Liver (tissue), 9 donors: ENCODE data around the gene COL24A1. TPM values are rescaled to one million over a fixed set of nuclear protein-coding genes. Genes with fewer than 3 reads are reported as not detected.
"Not testable (repeated sequence)": the region's sequence is repeated elsewhere in the genome, so short reads cannot be mapped to it uniquely, and the experiment has no call there.

Experiments
- DNase-seq: peaks from one replicate; pipeline ENCODE4 v3.0.0-alpha.2; 2017; ENCODE audit warnings: low spot score
- H3K27ac ChIP-seq, 2 donors: one replicate each; pipeline ENCODE4 v1.7.0; 2013; ENCODE audit warnings: inconsistent platforms in 2 of 2, low read length in 2 of 2, control low read depth in 1 of 2, low read depth in 1 of 2, mild to moderate bottlenecking in 1 of 2
- H3K27me3 ChIP-seq, 4 donors: one replicate each; pipeline versions ENCODE4 v1.6.1 to v1.7.0; 2013; ENCODE audit warnings: low read length in 3 of 4, inconsistent platforms in 1 of 4, mild to moderate bottlenecking in 1 of 4, moderate library complexity in 1 of 4; ENCODE audit not compliant: control insufficient read depth in 4 of 4, insufficient read depth in 4 of 4
- H3K36me3 ChIP-seq, 4 donors: one replicate each; pipeline versions ENCODE4 v1.6.1 to v1.7.0; 2013; ENCODE audit warnings: low read length in 3 of 4, mild to moderate bottlenecking in 3 of 4, low read depth in 1 of 4, moderate library complexity in 1 of 4; ENCODE audit not compliant: control insufficient read depth in 4 of 4, insufficient read depth in 3 of 4
- H3K4me1 ChIP-seq, 4 donors: one replicate each; pipeline versions ENCODE4 v1.6.1 to v1.7.0; 2013; ENCODE audit warnings: low read length in 3 of 4, mild to moderate bottlenecking in 3 of 4, moderate library complexity in 1 of 4; ENCODE audit not compliant: control insufficient read depth in 4 of 4, insufficient read depth in 4 of 4
- H3K4me3 ChIP-seq, 3 donors: one replicate each; pipeline versions ENCODE4 v1.6.1 to v1.7.0; 2013; ENCODE audit warnings: low read length in 3 of 3, control low read depth in 1 of 3, low read depth in 1 of 3, mild to moderate bottlenecking in 1 of 3
- H3K9ac ChIP-seq, 2 donors: one replicate each; pipeline ENCODE4 v1.7.0; 2013; ENCODE audit warnings: low read length in 2 of 2, mild to moderate bottlenecking in 2 of 2, moderate library complexity in 2 of 2, control low read depth in 1 of 2, low read depth in 1 of 2
- H3K9me3 ChIP-seq, 4 donors: one replicate each; pipeline versions ENCODE4 v1.6.1 to v1.7.0; 2013; ENCODE audit warnings: low read length in 3 of 4; ENCODE audit not compliant: control insufficient read depth in 4 of 4
- ATF3 ChIP-seq: IDR thresholded peaks from 2 replicates; pipeline ENCODE4 v1.6.1; 2016; ENCODE audit warnings: antibody characterized with exemption
- EGR1 ChIP-seq, 2 donors: IDR thresholded peaks; 2 replicates each; pipeline ENCODE4 v1.6.1; 2016 to 2018; ENCODE audit warnings: antibody characterized with exemption in 2 of 2, low read depth in 2 of 2
- FOXA1 ChIP-seq: IDR thresholded peaks from 2 replicates; pipeline ENCODE4 v1.6.1; 2016; ENCODE audit warnings: antibody characterized with exemption
- FOXA2 ChIP-seq: IDR thresholded peaks from 2 replicates; pipeline ENCODE4 v1.6.1; 2016; ENCODE audit warnings: antibody characterized with exemption
- GABPA ChIP-seq, 2 donors: IDR thresholded peaks in 1 of 2; conservative IDR thresholded peaks in 1 of 2; 2 replicates each; pipeline ENCODE4 v1.6.1; 2016; ENCODE audit warnings: antibody characterized with exemption in 2 of 2, mild to moderate bottlenecking in 1 of 2, moderate library complexity in 1 of 2
- HNF4A ChIP-seq, 2 donors: conservative IDR thresholded peaks; 2 replicates each; pipeline ENCODE4 v1.6.1; 2016; ENCODE audit warnings: antibody characterized with exemption in 2 of 2, mild to moderate bottlenecking in 2 of 2
- HNF4G ChIP-seq: IDR thresholded peaks from 2 replicates; pipeline ENCODE4 v1.6.1; 2016; ENCODE audit warnings: antibody characterized with exemption
- JUND ChIP-seq, 2 donors: IDR thresholded peaks; 2 replicates each; pipeline ENCODE4 v1.6.1; 2016; ENCODE audit warnings: antibody characterized with exemption in 2 of 2
- MAX ChIP-seq: IDR thresholded peaks from 2 replicates; pipeline ENCODE4 v1.6.1; 2016; ENCODE audit warnings: antibody characterized with exemption
- NR2F2 ChIP-seq: IDR thresholded peaks from 2 replicates; pipeline ENCODE4 v1.6.1; 2016; ENCODE audit warnings: antibody characterized with exemption
- RAD21 ChIP-seq, 2 donors: IDR thresholded peaks; 2 replicates each; pipeline ENCODE4 v1.6.1; 2016; ENCODE audit warnings: antibody characterized with exemption in 2 of 2, mild to moderate bottlenecking in 2 of 2
- REST ChIP-seq: IDR thresholded peaks from 2 replicates; pipeline ENCODE4 v1.6.1; 2016; ENCODE audit warnings: antibody characterized with exemption, mild to moderate bottlenecking
- RXRA ChIP-seq, 2 donors: IDR thresholded peaks; 2 replicates each; pipeline ENCODE4 v1.6.1; 2017 to 2018; ENCODE audit warnings: antibody characterized with exemption in 2 of 2, mild to moderate bottlenecking in 1 of 2
- SP1 ChIP-seq: IDR thresholded peaks from 2 replicates; pipeline ENCODE4 v1.6.1; 2018; ENCODE audit warnings: antibody characterized with exemption, mild to moderate bottlenecking
- TAF1 ChIP-seq: conservative IDR thresholded peaks from 2 replicates; pipeline ENCODE4 v1.6.1; 2016; ENCODE audit warnings: antibody characterized with exemption, mild to moderate bottlenecking
- ZBTB33 ChIP-seq: IDR thresholded peaks from 2 replicates; pipeline ENCODE4 v1.6.1; 2016; ENCODE audit warnings: antibody characterized with exemption
- WGBS: extraction: QIAGEN DNeasy Blood & Tissue Kit; methylation state at CpG from one replicate; pipeline ENCODE4 v1.1.7; 2013; 5-methylcytosine and 5-hydroxymethylcytosine counted together
- polyA plus RNA-seq, 2 donors: library from polyadenylated mRNA; stranded (reverse) in 1 of 2; unstranded in 1 of 2; fragments of 200-250 nt in 1 of 2; fragments of >200 nt in 1 of 2; fragmentation: Nextera tagmentation in 1 of 2; extraction: Ambion mirVana in 1 of 2; gene quantifications; one replicate each; pipeline versions ENCODE4 v1.2.1 to v1.2.3, GENCODE V29; 2013 to 2015
- total RNA-seq, 2 donors: library from RNA; depleted of rRNA; stranded (reverse); fragments of >200 nt; gene quantifications; one replicate each; pipeline ENCODE4 v1.2.3, GENCODE V29; 2014
- donor health status: healthy.
- donor health status: healthy.
- donor health status: healthy.
- donor health status: healthy.
- donor health status: healthy.

Gene COL24A1
- total and polyA plus RNA-seq, 4 donors = under 0.01 to 0.28 (median 0.01) TPM; not detected in 1

GRCh38 chr1:85962457-85962856 is 194.1 kb downstream of the COL24A1 start:
- H3K27me3 ChIP-seq = no peaks in the 10 kb centered on the region
- no peak for DNase-seq
- no peak overlapping the region for H3K9ac ChIP-seq
- no peak overlapping the region for H3K27ac ChIP-seq
- no peaks in the 10 kb centered on the region for H3K9me3 ChIP-seq
- no peaks in the 10 kb centered on the region for H3K36me3 ChIP-seq
- TF ChIP-seq SP1 (no peak), FOXA1 (no peak), GABPA (IDR thresholded peaks at IDR 0.05 in 1 of 2, conservative IDR thresholded peaks at IDR 0.05 in 1 of 2) (no peak), REST (no peak), FOXA2 (no peak), ATF3 (no peak), MAX (no peak), JUND (IDR thresholded peaks at IDR 0.05) (no peak), EGR1 (IDR thresholded peaks at IDR 0.05; ENCODE audit: low read depth in 2 of 2) (no peak), NR2F2 (no peak), HNF4A (conservative IDR thresholded peaks at IDR 0.05) (no peak), RAD21 (IDR thresholded peaks at IDR 0.05) (no peak), HNF4G (no peak), RXRA (IDR thresholded peaks at IDR 0.05) (no peak)
- H3K4me1 ChIP-seq = no peaks in the 10 kb centered on the region
- no peak overlapping the region for H3K4me3 ChIP-seq
- whole genome bisulfite sequencing = 73% methylated on average over 2 of the region's 2 CpGs

- H3K9ac ChIP-seq = no peak overlapping the region
- WGBS = 55% methylated on average over 2 of the region's 2 CpGs
- no peak for DNase-seq
- TF ChIP-seq NR2F2 = no peak
- TF ChIP-seq SP1 = no peak
- TF ChIP-seq FOXA2 = no peak
- no peak for TF ChIP-seq ZBTB33
- no peak for TF ChIP-seq TAF1
- no peak for TF ChIP-seq FOXA1
- no peaks in the 10 kb centered on the region for H3K9me3 ChIP-seq
- H3K36me3 ChIP-seq = no peaks in the 10 kb centered on the region
- no peak overlapping the region for H3K4me3 ChIP-seq
- H3K27ac ChIP-seq = no peak overlapping the region
- H3K4me1 ChIP-seq = no peaks in the 10 kb centered on the region
- no peaks in the 10 kb centered on the region for H3K27me3 ChIP-seq
Measured at GRCh38 chr1:85957760-85958159, 198.8 kb downstream of the COL24A1 start.

- H3K4me3 ChIP-seq, H3K4me1 ChIP-seq, H3K36me3 ChIP-seq, H3K9me3 ChIP-seq, DNase-seq, H3K27ac ChIP-seq, H3K27me3 ChIP-seq, H3K9ac ChIP-seq: not testable (repeated sequence)
- 82% methylated on average over 7 of the region's 7 CpGs for WGBS
Measured at GRCh38 chr1:85955218-85955617, 201.4 kb downstream of the COL24A1 start.
